ENCODE data around the gene AFDN. TPM values are rescaled to one million over a fixed set of nuclear protein-coding genes. Genes with fewer than 3 reads are reported as not detected.

AFDN gene
- total RNA-seq, 1 experiment from 2014 or later: 16.8 TPM

GRCh38 chr6:167832497-167833395 lies 6.0 kb downstream of the AFDN start:
- in situ Hi-C loops (cut with HindIII; ENCODE audit: low pct_unique_long_range_greater_than_20kb, low sequenced_read_pairs): no loop called here
- no peak for DNase-seq (ENCODE audit: low read depth)

GRCh38 chr6:167833396-167833763 lies 6.7 kb downstream of the AFDN start:
- in situ Hi-C loops (cut with HindIII; ENCODE audit: low pct_unique_long_range_greater_than_20kb, low sequenced_read_pairs): no loop called here
- no peak for DNase-seq (ENCODE audit: low read depth)

DNA sequence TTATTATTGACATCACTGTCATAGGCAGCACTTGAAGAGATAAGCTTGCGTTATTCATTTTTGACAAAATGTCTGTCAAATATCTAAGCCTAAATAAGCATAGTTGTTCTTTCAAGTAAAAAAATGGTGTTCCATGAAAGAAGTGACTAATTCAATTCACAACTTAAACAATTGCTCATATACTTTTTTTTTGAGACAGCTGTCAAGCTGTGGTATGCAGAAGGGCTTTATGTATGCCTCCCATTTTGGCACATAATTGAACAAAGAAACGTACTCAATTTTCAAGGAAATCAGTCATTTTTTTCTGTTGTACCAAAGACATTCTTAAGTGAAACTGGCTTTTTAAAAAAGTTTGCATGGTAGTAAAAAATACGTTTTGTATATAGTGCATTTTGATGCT lies 8.5 kb downstream of the AFDN start:
- no peak for DNase-seq (ENCODE audit: low read depth)
- in situ Hi-C loops (cut with HindIII; ENCODE audit: low pct_unique_long_range_greater_than_20kb, low sequenced_read_pairs): no loop called here

- no peak for DNase-seq (ENCODE audit: low read depth)
- in situ Hi-C loops (cut with HindIII; ENCODE audit: low pct_unique_long_range_greater_than_20kb, low sequenced_read_pairs): no loop called here
Measured at GRCh38 chr6:167836721-167837120, 10.0 kb downstream of the AFDN start.

DNA sequence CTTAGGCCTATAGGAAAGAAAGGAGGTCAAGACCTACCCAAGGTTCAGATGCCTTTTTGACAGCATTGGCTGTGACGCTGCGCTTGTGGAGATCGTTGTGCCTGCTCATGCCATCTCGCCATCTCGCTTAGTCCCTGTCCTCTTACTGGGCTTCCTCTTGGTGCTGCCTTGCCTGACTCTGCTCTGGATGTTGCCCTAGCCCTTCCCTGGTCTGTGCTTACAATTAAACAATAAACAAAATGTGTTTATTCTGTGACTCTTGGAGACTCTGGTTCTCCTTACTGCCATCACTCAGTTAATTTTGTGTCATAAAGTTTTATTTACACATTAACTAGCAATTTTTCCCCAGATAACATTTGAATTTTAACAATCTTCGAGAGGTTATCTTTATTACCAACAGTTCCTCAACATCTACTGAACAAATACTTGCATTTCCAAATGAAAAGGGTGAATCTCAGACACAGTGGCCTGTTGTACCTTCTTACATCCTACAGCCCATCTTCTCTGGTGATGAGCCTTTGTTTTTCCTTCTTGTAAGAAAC lies 11.6 kb downstream of the AFDN start:
- in situ Hi-C loops (cut with HindIII; ENCODE audit: low pct_unique_long_range_greater_than_20kb, low sequenced_read_pairs): no loop called here
- DNase-seq (ENCODE audit: low read depth): no peak

GRCh38 chr6:167839343-167839742 lies 12.6 kb downstream of the AFDN start:
- in situ Hi-C loops (cut with HindIII; ENCODE audit: low pct_unique_long_range_greater_than_20kb, low sequenced_read_pairs): no loop called here
- no peak for DNase-seq (ENCODE audit: low read depth)

DNA sequence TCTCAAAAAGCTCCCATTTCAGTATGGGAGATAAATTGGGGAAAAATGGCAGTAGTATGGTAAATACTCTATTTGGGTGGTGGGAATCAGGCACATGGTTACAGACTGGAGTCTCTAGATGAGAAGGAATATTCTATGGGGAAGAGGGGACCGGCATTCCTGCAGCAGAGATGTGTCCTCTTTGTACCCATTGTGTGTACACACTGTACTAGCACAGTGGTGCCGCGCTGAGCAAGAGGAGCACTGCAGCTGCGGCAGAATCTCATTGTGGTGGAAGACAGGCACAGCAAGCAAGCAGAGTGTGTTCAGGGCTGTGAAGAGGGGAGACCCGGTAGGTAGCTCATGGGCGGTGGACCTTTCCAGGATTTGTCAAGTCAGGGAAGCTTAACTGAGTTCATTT lies 13.0 kb downstream of the AFDN start:
- in situ Hi-C loops (cut with HindIII; ENCODE audit: low pct_unique_long_range_greater_than_20kb, low sequenced_read_pairs): no loop called here
- no peak for DNase-seq (ENCODE audit: low read depth)

GRCh38 chr6:167840160-167840525 lies 13.4 kb downstream of the AFDN start:
- no peak for DNase-seq (ENCODE audit: low read depth)
- in situ Hi-C loops (cut with HindIII; ENCODE audit: low pct_unique_long_range_greater_than_20kb, low sequenced_read_pairs): no loop called here

DNA sequence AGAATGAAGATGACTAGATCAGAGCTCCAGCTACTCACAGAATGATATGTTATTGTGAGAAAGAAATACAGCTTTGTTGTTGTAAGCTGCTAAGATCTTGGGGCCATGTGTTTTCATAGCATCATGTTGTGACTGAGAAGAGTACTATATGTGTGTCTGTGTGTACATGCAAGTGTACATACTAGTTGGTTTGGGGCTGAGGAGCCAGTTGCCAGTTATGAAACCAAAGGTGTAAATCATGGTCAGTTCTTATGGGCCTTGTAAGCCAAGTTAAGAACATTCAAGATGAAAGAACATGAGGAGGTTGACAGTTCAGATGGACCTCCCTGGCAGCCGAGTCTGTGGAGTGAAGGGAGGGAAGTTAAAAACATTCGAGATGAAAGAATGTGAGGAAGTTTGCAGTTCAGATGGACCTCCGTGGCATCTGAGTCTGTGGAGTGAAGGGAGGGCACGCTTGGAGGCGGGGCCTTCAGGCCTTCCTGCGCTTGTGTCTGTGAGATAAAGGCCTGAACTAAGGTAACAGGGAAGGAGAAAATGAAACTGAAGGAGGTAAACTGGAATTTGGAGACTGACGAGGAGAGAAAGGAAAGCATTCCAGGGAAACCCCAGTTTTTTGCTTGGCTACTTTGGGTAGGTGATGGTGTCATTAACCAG lies 13.9 kb downstream of the AFDN start:
- in situ Hi-C loops (cut with HindIII; ENCODE audit: low pct_unique_long_range_greater_than_20kb, low sequenced_read_pairs): no loop called here
- no peak for DNase-seq (ENCODE audit: low read depth)

GRCh38 chr6:167841981-167842380 lies 15.3 kb downstream of the AFDN start:
- no peak for DNase-seq (ENCODE audit: low read depth)
- in situ Hi-C loops (cut with HindIII; ENCODE audit: low pct_unique_long_range_greater_than_20kb, low sequenced_read_pairs): no loop called here

GRCh38 chr6:167842457-167842856 lies 15.7 kb downstream of the AFDN start:
- in situ Hi-C loops (cut with HindIII; ENCODE audit: low pct_unique_long_range_greater_than_20kb, low sequenced_read_pairs): no loop called here
- no peak for DNase-seq (ENCODE audit: low read depth)

DNA sequence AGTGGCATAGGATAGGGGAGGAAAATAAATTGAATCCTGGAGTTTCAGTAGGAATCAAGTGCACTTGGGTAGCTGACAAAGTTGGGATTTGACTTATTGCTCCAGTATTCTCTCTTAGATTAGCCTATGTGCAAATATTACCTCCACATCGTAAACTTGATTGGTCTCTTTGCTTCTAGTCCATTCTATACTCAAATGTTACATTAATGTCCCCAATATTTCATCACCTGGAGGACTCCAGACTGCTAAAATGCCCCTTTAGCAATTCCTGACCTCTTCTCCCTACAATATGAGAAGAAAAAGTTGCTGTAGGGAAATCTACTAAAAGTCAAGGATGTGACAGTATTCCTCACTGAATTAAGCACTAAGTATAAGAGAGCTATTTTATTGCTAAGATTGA lies 16.3 kb downstream of the AFDN start:
- DNase-seq (ENCODE audit: low read depth): no peak
- in situ Hi-C loops (cut with HindIII; ENCODE audit: low pct_unique_long_range_greater_than_20kb, low sequenced_read_pairs): no loop called here

GRCh38 chr6:167845856-167846255 lies 19.1 kb downstream of the AFDN start:
- in situ Hi-C loops (cut with HindIII; ENCODE audit: low pct_unique_long_range_greater_than_20kb, low sequenced_read_pairs): no loop called here
- no peak for DNase-seq (ENCODE audit: low read depth)

DNA sequence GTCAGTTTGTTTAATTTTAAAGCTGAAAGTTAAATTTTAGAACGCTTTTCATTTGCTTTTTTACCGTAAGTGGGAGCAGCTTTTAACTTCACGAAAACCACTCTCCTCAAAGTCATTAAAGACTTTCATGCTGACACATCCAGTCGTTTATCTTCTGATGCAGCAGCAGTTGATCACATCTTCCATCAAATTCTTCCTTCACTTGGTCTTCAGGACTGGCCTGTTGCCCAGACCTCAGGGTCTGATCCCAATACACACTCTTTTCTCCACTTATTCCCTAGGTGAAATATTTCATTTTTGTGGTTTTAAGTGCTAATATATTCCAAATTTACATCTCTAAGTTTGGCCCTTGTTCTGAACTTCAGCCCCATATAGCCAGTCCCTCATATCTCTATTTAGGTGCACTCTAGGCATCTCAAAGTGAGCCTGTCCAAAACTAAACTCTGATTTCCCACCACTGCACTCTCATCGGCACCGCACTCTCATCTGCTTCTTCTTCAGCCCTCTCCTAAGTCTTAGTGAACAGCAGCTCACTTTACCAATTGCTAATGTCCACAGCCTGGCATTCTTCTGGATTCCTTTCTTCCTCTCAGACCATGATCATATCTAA lies 20.4 kb downstream of the AFDN start:
- no peak for DNase-seq (ENCODE audit: low read depth)
- in situ Hi-C loops (cut with HindIII; ENCODE audit: low pct_unique_long_range_greater_than_20kb, low sequenced_read_pairs): no loop called here

- DNase-seq (ENCODE audit: low read depth): no peak
- in situ Hi-C loops (cut with HindIII; ENCODE audit: low pct_unique_long_range_greater_than_20kb, low sequenced_read_pairs): no loop called here
Measured at GRCh38 chr6:167847936-167848335, 21.2 kb downstream of the AFDN start.

DNA sequence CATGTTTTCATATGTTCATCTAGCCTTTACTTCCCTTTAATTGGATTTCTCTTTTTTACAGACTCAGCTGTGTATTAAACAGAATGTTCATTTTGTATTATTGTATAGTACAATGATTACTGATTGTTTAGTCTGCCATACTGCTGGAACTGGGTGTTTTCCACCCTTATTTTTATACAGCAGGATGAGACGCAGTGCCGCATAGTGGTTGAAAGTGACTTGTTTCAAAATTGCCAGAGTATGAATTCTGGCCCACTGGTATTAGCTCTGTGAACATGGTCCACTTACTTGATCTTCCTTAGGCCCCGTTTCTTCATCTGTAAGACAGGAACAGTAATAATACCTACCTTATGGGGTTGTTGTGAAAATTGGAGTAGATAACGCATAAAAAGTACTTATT lies 22.1 kb downstream of the AFDN start:
- DNase-seq (ENCODE audit: low read depth): no peak
- in situ Hi-C loops (cut with HindIII; ENCODE audit: low pct_unique_long_range_greater_than_20kb, low sequenced_read_pairs): no loop called here

DNA sequence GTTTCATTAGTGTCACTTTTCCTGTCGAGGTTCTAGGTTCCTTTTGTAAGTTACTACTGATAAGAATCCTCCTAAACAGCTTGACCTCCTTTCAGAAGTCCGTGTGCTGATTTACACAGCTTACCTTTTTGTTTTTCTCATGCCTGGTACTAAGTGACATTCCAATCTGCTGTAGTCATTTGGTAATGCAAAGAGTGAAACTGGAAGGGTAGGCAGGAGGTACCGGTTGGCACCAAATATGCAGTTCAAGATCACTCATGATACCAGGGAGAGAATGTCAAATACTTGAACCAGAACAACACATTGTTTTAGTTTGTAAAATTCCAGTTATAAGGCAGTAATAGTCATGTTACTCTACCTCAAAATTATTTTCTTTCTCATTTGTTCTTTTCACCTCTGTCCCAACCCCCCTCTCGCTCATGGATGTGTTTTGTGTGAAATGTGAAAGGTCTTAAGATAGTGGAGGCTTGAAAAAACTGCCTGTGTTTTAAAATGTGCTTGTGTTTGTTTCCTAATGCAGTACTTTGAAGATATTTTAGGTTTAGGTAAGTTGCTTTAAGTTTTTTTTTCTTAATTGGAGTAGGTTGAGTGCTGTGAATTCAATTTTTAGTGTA lies 23.2 kb downstream of the AFDN start:
- DNase-seq (ENCODE audit: low read depth): peak; percentile 25
- in situ Hi-C loops (cut with HindIII; ENCODE audit: low pct_unique_long_range_greater_than_20kb, low sequenced_read_pairs): no loop called here

DNA sequence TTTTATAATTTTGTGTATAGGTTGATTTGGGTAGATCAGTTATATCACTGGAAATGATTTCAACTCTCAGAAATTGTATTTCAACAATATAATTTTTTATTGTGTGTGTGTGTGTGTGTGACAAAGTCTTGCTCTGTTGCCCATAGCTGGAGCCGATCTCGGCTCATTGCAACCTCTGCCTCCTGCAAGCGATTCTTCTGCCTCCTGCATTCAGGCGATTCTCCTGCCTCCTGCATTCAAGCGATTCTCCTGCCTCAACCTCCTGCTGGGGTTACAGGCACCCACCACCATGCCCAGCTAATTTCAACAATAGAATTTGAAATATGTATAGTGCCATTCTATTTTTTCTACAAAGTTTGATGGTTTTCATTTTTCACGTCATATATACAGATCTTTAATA lies 24.1 kb downstream of the AFDN start:
- DNase-seq (ENCODE audit: low read depth): no peak
- in situ Hi-C loops (cut with HindIII; ENCODE audit: low pct_unique_long_range_greater_than_20kb, low sequenced_read_pairs): no loop called here

Data from Caki2 (cell line).